Measurements from ENCODE around the gene CD68. TPM values are rescaled to one million over a fixed set of nuclear protein-coding genes. Genes with fewer than 3 reads are reported as not detected.

Gene CD68
- total and polyA plus RNA-seq, 2 experiments from 2014 or later, result 64.0 to 80.4 TPM

DNA sequence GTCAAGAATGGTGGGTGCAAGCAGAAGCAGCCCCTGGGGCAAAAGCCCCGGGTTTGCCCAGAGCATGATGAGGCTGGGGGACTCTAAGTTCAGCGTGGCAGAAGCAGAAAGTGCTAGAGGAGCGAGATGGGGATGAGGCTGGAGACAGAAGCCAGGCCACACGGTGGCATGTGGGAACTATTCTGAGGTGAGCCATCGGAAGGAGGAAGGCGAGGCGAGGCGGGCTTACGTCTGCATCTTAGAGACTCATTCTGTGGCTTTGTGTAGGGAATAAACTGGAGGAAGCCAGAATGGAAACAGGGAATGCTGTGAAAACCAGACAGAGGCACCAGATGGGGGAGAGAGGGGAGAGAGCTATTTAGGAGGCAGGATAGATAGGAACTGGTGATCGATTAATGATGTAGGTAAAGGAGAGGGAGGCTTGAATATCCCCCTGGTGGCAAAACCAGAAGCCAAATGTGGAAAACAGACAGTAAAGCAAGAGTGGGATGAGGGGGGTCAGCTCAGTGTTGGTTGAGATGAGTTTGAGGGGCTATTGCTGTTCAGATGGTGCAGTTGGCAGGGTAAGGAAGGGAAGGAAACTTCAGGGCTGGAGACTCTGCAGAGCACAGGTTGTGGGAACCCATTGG is 24.0 kb upstream of the CD68 start:
- no peaks in the 10 kb centered on the region for H3K36me3 ChIP-seq (replicated peaks; ENCODE audit: insufficient read depth, low read depth)
- no peaks in the 10 kb centered on the region for H3K9me2 ChIP-seq (replicated peaks; ENCODE audit: insufficient read depth)
- no peaks in the 10 kb centered on the region for H3K9me3 ChIP-seq (ENCODE audit: low read depth)
- no peak overlapping the region for H3K4me3 ChIP-seq
- no peaks in the 10 kb centered on the region for H3K79me2 ChIP-seq
- H3K27ac ChIP-seq, result no peak overlapping the region
- no peak overlapping the region for H2AFZ ChIP-seq
- H3K4me1 ChIP-seq (ENCODE audit: insufficient read depth), result peaks cover 35% of the 10 kb centered on the region
- H3K27me3 ChIP-seq, result no peaks in the 10 kb centered on the region
- 74% methylated on average over 10 of the region's 10 CpGs for WGBS (ENCODE audit: low lambda C conversion rate, missing lambda C conversion rate)
- TF ChIP-seq CTCF (IDR thresholded peaks at IDR 0.05; ENCODE audit: poor library complexity) (no peak), EZH2phosphoT487 (IDR thresholded peaks at IDR 0.05; ENCODE audit: low read depth, severe bottlenecking, unreplicated experiment) (no peak), EZH2 (IDR thresholded peaks at IDR 0.05; ENCODE audit: borderline replicate concordance) (no peak)
- H3K4me2 ChIP-seq, result no peak overlapping the region
- DNase-seq (ENCODE audit: low spot score), result no peak
- H4K20me1 ChIP-seq (ENCODE audit: insufficient read depth, poor library complexity, severe bottlenecking), result no peaks in the 10 kb centered on the region

- H3K79me2 ChIP-seq, result no peaks in the 10 kb centered on the region
- no peak overlapping the region for H2AFZ ChIP-seq
- 86% methylated on average over 11 of the region's 12 CpGs for WGBS (ENCODE audit: low lambda C conversion rate, missing lambda C conversion rate)
- no peaks in the 10 kb centered on the region for H3K9me2 ChIP-seq (replicated peaks; ENCODE audit: insufficient read depth)
- H3K9me3 ChIP-seq (ENCODE audit: low read depth), result no peaks in the 10 kb centered on the region
- no peak for DNase-seq (ENCODE audit: low spot score)
- TF ChIP-seq EZH2 (IDR thresholded peaks at IDR 0.05; ENCODE audit: borderline replicate concordance), result no peak
- TF ChIP-seq CTCF (IDR thresholded peaks at IDR 0.05; ENCODE audit: poor library complexity), result no peak
- TF ChIP-seq EZH2phosphoT487 (IDR thresholded peaks at IDR 0.05; ENCODE audit: low read depth, severe bottlenecking, unreplicated experiment), result no peak
- H3K4me3 ChIP-seq, result no peak overlapping the region
- H3K27ac ChIP-seq, result no peak overlapping the region
- H4K20me1 ChIP-seq (ENCODE audit: insufficient read depth, poor library complexity, severe bottlenecking), result no peaks in the 10 kb centered on the region
- no peaks in the 10 kb centered on the region for H3K27me3 ChIP-seq
- no peak overlapping the region for H3K4me2 ChIP-seq
- no peaks in the 10 kb centered on the region for H3K36me3 ChIP-seq (replicated peaks; ENCODE audit: insufficient read depth, low read depth)
- peaks cover 31% of the 10 kb centered on the region for H3K4me1 ChIP-seq (ENCODE audit: insufficient read depth)
Observed at GRCh38 chr17:7556627-7557026, 22.8 kb upstream of the CD68 start.

- no peak overlapping the region for H3K4me3 ChIP-seq
- DNase-seq (ENCODE audit: low spot score), result no peak
- WGBS (ENCODE audit: low lambda C conversion rate, missing lambda C conversion rate), result 80% methylated on average over 12 of the region's 19 CpGs
- no peaks in the 10 kb centered on the region for H3K9me3 ChIP-seq (ENCODE audit: low read depth)
- TF ChIP-seq EZH2 (IDR thresholded peaks at IDR 0.05; ENCODE audit: borderline replicate concordance), result no peak
- TF ChIP-seq EZH2phosphoT487 (IDR thresholded peaks at IDR 0.05; ENCODE audit: low read depth, severe bottlenecking, unreplicated experiment), result no peak
- TF ChIP-seq CTCF (IDR thresholded peaks at IDR 0.05; ENCODE audit: poor library complexity), result no peak
- H3K79me2 ChIP-seq, result peaks cover 3% of the 10 kb centered on the region
- H3K36me3 ChIP-seq (replicated peaks; ENCODE audit: insufficient read depth, low read depth), result no peaks in the 10 kb centered on the region
- peak overlapping the region; percentile 73 for H3K4me2 ChIP-seq
- peak overlapping the region; percentile 76 for H2AFZ ChIP-seq
- peaks cover 31% of the 10 kb centered on the region for H3K4me1 ChIP-seq (ENCODE audit: insufficient read depth)
- H4K20me1 ChIP-seq (ENCODE audit: insufficient read depth, poor library complexity, severe bottlenecking), result no peaks in the 10 kb centered on the region
- H3K9me2 ChIP-seq (replicated peaks; ENCODE audit: insufficient read depth), result no peaks in the 10 kb centered on the region
- H3K27ac ChIP-seq, result peak overlapping the region; percentile 92
- H3K27me3 ChIP-seq, result no peaks in the 10 kb centered on the region
Observed at GRCh38 chr17:7557147-7557764, 22.2 kb upstream of the CD68 start.
